OCI-LY7 (cell line): ENCODE measurements around the gene UHRF1. TPM values are rescaled to one million over a fixed set of nuclear protein-coding genes. Genes with fewer than 3 reads are reported as not detected.

Experiments
- BruUV-seq: library from RNA; stranded (reverse); fragments of 400-500 nt; replicated peaks from 2 replicates; lab custom pipeline; 2021; lab: Mats Ljungman, UMichigan
- CTCF ChIA-PET: fragments of 300-600 bp; sonication (Branson Sonifier 250); formaldehyde crosslinking; loops from one replicate; lab custom pipeline; 2022; ENCODE audit warnings: antibody characterized with exemption; ENCODE audit not compliant: unreplicated experiment; lab: Charles Lee
- POLR2A ChIA-PET: fragments of 300-600 bp; sonication (Branson Sonifier 250); formaldehyde crosslinking; loops from one replicate; lab custom pipeline; 2022; ENCODE audit warnings: antibody characterized with exemption; lab: Charles Lee
- DNase-seq: peaks from one replicate; pipeline ENCODE4 v3.0.0-alpha.2; 2015; ENCODE audit warnings: low spot score
- H2AFZ ChIP-seq: fragments of 200-600 bp; sonication (generic), shearing (Covaris generic); 2 replicates; pipeline ENCODE4 v1.6.1; 2014; ENCODE audit warnings: mild to moderate bottlenecking, antibody characterized with exemption, low read length, moderate library complexity
- H3K27ac ChIP-seq: fragments of 200-600 bp; sonication (generic); 2 replicates; pipeline ENCODE4 v1.5.1; 2014; ENCODE audit warnings: mixed run types, low read depth, mild to moderate bottlenecking, moderate library complexity, low read length, inconsistent platforms; ENCODE audit not compliant: poor library complexity, severe bottlenecking
- H3K36me3 ChIP-seq: fragments of 200-600 bp; sonication (generic); 2 replicates; pipeline ENCODE4 v1.6.1; 2014; ENCODE audit warnings: mild to moderate bottlenecking, antibody characterized with exemption, low read length, moderate library complexity, mixed read lengths; ENCODE audit not compliant: insufficient read depth
- H3K4me1 ChIP-seq: fragments of 200-600 bp; sonication (generic); 2 replicates; pipeline ENCODE4 v1.5.1; 2014; ENCODE audit warnings: mild to moderate bottlenecking, low read length; ENCODE audit not compliant: insufficient read depth, poor library complexity, severe bottlenecking
- H3K4me2 ChIP-seq: fragments of 200-600 bp; sonication (generic); 2 replicates; pipeline ENCODE4 v1.6.1; 2014; ENCODE audit warnings: mild to moderate bottlenecking, low read length
- H3K4me3 ChIP-seq: fragments of 200-600 bp; sonication (generic); 2 replicates; pipeline ENCODE4 v1.5.1; 2014; ENCODE audit warnings: mild to moderate bottlenecking, low read depth, low read length; ENCODE audit not compliant: poor library complexity, severe bottlenecking
- H3K79me2 ChIP-seq: fragments of 200-600 bp; sonication (generic); 2 replicates; pipeline ENCODE4 v1.6.1; 2016; ENCODE audit warnings: low read depth, mild to moderate bottlenecking, low read length, moderate library complexity, mixed read lengths; ENCODE audit not compliant: insufficient read depth
- H3K9me2 ChIP-seq: fragments of 200-600 bp; sonication (generic); 2 replicates; pipeline ENCODE4 v1.6.1; 2016; ENCODE audit warnings: mild to moderate bottlenecking, low read length, mixed read lengths; ENCODE audit not compliant: insufficient read depth
- H3K9me3 ChIP-seq: fragments of 200-600 bp; sonication (generic); 2 replicates; pipeline ENCODE4 v1.6.1; 2014; ENCODE audit warnings: mild to moderate bottlenecking, mixed run types, low read length, mixed read lengths
- H4K20me1 ChIP-seq: fragments of 200-600 bp; sonication (generic); 2 replicates; pipeline ENCODE4 v1.6.1; 2014; ENCODE audit warnings: mild to moderate bottlenecking, antibody characterized with exemption, low read length, moderate library complexity, mixed read lengths; ENCODE audit not compliant: insufficient read depth
- EZH2phosphoT487 ChIP-seq: fragments of 200-600 bp; sonication (generic); IDR thresholded peaks from 2 replicates; pipeline ENCODE4 v1.6.1; 2018; ENCODE audit warnings: low read depth, borderline replicate concordance, mild to moderate bottlenecking, mixed run types, antibody characterized with exemption, low read length, moderate library complexity, mixed read lengths
- intact Hi-C: fragments of 100-400 bp; cut with micrococcal nuclease; formaldehyde crosslinking; loops from one replicate; pipeline ENCODE4 v1.10.0; 2022; ENCODE audit not compliant: unreplicated experiment
- total RNA-seq, 2 experiments: library from RNA; depleted of rRNA in 1 of 2; stranded (reverse); fragments of >200 nt in 1 of 2; shearing (Covaris generic) in 1 of 2; gene quantifications; 2 replicates each; pipeline ENCODE4 v1.2.3, GENCODE V29; 2014 to 2022
- TF ChIP-seq, protein P1 (sequence below): fragments of 200-600 bp; sonication (generic); conservative IDR thresholded peaks from 2 replicates; pipeline ENCODE4 v1.5.1; 2014; ENCODE audit warnings: mild to moderate bottlenecking, antibody characterized with exemption, low read length, moderate library complexity, mixed read lengths

Gene UHRF1
- total RNA-seq, 2 experiments from 2014 or later: 141 to 186 TPM

DNA sequence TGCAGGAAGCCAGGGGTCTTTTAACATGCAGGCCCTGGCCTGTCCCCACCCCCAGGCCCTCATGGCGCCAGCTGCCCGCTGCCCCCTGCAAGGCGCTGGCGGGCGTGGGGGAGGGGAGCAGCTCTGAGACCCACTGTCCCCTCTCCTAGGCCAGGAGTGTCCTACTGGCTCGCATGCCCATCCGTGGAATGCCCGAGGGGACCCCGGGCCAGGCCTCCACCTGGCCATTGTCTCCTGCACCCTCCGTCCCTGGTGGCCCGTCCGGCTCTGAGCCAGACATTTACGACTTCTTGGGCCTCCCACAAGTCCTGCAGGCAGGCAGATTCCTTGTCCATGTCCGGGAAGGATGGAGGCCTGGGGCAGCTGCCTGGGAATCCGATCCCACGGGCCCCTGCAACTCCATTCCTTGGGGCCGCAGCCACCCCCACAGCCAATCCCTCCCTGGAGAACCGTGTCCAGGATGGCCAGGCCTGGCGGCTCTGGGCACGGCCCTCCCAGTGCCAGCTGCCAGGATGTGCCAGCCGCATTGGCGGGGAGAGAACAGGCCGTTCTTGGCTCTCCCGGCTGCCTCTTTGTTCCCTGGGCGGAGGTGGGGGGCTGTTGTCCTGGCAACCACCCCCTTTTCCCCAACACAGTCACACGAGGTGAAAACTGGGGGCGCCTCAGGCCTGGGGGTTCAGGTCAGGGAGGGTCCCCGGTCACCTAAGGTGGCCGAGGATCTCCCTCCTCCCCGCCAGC is 31.4 kb upstream of the UHRF1 start:
- intact Hi-C loops: no loop called here
- no peak for TF ChIP-seq EZH2phosphoT487
- TF ChIP-seq, protein P1, sequence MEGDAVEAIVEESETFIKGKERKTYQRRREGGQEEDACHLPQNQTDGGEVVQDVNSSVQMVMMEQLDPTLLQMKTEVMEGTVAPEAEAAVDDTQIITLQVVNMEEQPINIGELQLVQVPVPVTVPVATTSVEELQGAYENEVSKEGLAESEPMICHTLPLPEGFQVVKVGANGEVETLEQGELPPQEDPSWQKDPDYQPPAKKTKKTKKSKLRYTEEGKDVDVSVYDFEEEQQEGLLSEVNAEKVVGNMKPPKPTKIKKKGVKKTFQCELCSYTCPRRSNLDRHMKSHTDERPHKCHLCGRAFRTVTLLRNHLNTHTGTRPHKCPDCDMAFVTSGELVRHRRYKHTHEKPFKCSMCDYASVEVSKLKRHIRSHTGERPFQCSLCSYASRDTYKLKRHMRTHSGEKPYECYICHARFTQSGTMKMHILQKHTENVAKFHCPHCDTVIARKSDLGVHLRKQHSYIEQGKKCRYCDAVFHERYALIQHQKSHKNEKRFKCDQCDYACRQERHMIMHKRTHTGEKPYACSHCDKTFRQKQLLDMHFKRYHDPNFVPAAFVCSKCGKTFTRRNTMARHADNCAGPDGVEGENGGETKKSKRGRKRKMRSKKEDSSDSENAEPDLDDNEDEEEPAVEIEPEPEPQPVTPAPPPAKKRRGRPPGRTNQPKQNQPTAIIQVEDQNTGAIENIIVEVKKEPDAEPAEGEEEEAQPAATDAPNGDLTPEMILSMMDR: no peak
- ChIA-PET POLR2A (interaction anchor here (1.1 kb wide), 1 partner anchor 27 kb away, joined by 3 read pairs; no protein-coding TSS in a partner anchor), CTCF (interaction anchor here (0.6 kb wide), 1 partner anchor 472 kb away, joined by 3 read pairs; no protein-coding TSS in a partner anchor)
- Histone ChIP-seq H3K9me3 (no peaks in the 10 kb centered on the region), H3K36me3 (no peaks in the 10 kb centered on the region), H2AFZ (peak overlapping the region; percentile 24; the same call in 1 of the 2 replicates), H3K4me2 (peak overlapping the region; percentile 62), H3K9me2 (no peaks in the 10 kb centered on the region), H4K20me1 (no peaks in the 10 kb centered on the region), H3K79me2 (no peaks in the 10 kb centered on the region), H3K4me1 (peaks cover 62% of the 10 kb centered on the region), H3K4me3 (peak overlapping the region; percentile 39), H3K27ac (peak overlapping the region; percentile 78)
- BruUV-seq: no TSS peak
- DNase-seq: peak; percentile 31

DNA sequence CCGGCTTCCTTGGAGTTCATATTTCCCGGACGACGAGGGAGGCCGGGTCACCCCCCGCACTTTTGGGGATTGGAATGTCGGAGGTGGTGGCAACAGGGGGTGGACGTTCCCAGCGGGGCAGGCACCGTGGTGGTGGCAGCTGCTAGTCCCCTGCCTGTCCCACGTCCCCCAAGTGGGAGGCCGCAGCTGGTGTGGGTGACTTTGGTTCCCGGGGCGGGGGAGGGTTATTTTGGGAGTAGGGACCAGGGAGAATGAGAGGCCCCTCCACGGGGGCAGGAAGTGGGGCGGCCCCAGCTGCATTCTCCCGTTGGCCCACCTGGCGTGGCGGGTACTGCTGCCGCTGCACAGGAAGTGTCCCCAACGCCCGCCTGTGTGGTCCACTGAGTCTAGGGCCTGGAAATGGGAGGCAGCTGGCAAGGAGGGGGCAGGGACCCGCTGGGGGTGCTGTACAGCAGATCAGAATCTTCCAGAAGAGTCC is 30.8 kb upstream of the UHRF1 start:
- peak overlapping the region; percentile 62 for H3K4me2 ChIP-seq
- peak; percentile 92 for DNase-seq
- no peaks in the 10 kb centered on the region for H4K20me1 ChIP-seq
- no peaks in the 10 kb centered on the region for H3K9me2 ChIP-seq
- H2AFZ ChIP-seq: peak overlapping the region; percentile 24; the same call in 1 of the 2 replicates
- POLR2A ChIA-PET: interaction anchor here (0.8 to 1.1 kb wide), 2 partner anchors 26 to 74 kb away, joined by 3 to 4 read pairs; no protein-coding TSS in a partner anchor
- intact Hi-C loops: no loop called here
- no TSS peak for BruUV-seq
- CTCF ChIA-PET: interaction anchor here (0.6 kb wide), 1 partner anchor 471 kb away, joined by 3 read pairs; no protein-coding TSS in a partner anchor
- H3K36me3 ChIP-seq: no peaks in the 10 kb centered on the region
- no peaks in the 10 kb centered on the region for H3K79me2 ChIP-seq
- H3K9me3 ChIP-seq: no peaks in the 10 kb centered on the region
- TF ChIP-seq EZH2phosphoT487: no peak
- TF ChIP-seq, protein P1: 0 out of 2 replicates have a peak, but pooled peaks have one; percentile 14
- H3K4me1 ChIP-seq: peaks cover 62% of the 10 kb centered on the region
- peak overlapping the region; percentile 78 for H3K27ac ChIP-seq
- H3K4me3 ChIP-seq: peak overlapping the region; percentile 39
